Activated CD8-positive, alpha-beta memory T cell treated with anti-CD3 and anti-CD28 coated beads for 36 hours (primary cell): ENCODE results near the gene FAM163A. TPM values are rescaled to one million over a fixed set of nuclear protein-coding genes. Genes with fewer than 3 reads are reported as not detected.
"Not testable (repeated sequence)": the region's sequence is repeated elsewhere in the genome, so short reads cannot be mapped to it uniquely, and the experiment has no call there.

ENCODE experiments used
- CTCF ChIA-PET: fragments of 350-600 bp; sonication (Branson Sonifier 250); formaldehyde crosslinking; loops from one replicate; lab custom pipeline; 2021; ENCODE audit warnings: antibody characterized with exemption; lab: Charles Lee
- POLR2A ChIA-PET: fragments of 350-600 bp; sonication (Branson Sonifier 250); formaldehyde crosslinking; loops from one replicate; lab custom pipeline; 2021; ENCODE audit warnings: antibody characterized with exemption; lab: Charles Lee
- total RNA-seq, 2 experiments: library from RNA; stranded (reverse); gene quantifications; one replicate each; pipeline ENCODE4 v1.2.3, GENCODE V29; 2021

FAM163A gene
- not detected for total RNA-seq

- ChIA-PET POLR2A (no interaction called here), CTCF (no interaction called here)
Measured at GRCh38 chr1:179742717-179743678, at the start of gene FAM163A. Gene FAM163A (plus strand): TSS chr1:179743291. CDS start chr1:179813098, 69,807 bp downstream.

GRCh38 chr1:179694530-179694929 lies 48.6 kb upstream of the FAM163A start:
- CTCF ChIA-PET: interaction anchor here (1.0 kb wide), 1 partner anchor 120 kb away, joined by 3 read pairs; no protein-coding TSS in a partner anchor

GRCh38 chr1:179702946-179703539 lies 40.0 kb upstream of the FAM163A start:
- POLR2A ChIA-PET: no interaction called here
- CTCF ChIA-PET: interaction anchor here (1.1 to 5.1 kb wide), 2 partner anchors 108 to 112 kb away, joined by 3 to 74 read pairs; no protein-coding TSS in a partner anchor

More at GRCh38 chr1:179694530-179694929, 48.6 kb upstream of the FAM163A start:
- POLR2A ChIA-PET: not testable (repeated sequence)

- CTCF ChIA-PET: interaction anchor here (0.7 to 5.1 kb wide), 8 partner anchors 86 to 117 kb away, joined by 3 to 74 read pairs (median 4); no protein-coding TSS in a partner anchor
- POLR2A ChIA-PET: no interaction called here
Measured at GRCh38 chr1:179706339-179706941, 36.7 kb upstream of the FAM163A start.

GRCh38 chr1:179707406-179707805 lies 35.7 kb upstream of the FAM163A start:
- CTCF ChIA-PET: interaction anchor here (1.7 to 5.1 kb wide), 3 partner anchors 103 to 112 kb away, joined by 6 to 74 read pairs (median 17); no protein-coding TSS in a partner anchor
- POLR2A ChIA-PET: no interaction called here

GRCh38 chr1:179708434-179709195 lies 34.5 kb upstream of the FAM163A start:
- CTCF ChIA-PET: interaction anchor here (1.6 to 3.3 kb wide), 2 partner anchors 102 to 106 kb away, joined by 6 to 21 read pairs; no protein-coding TSS in a partner anchor
- POLR2A ChIA-PET: interaction anchor here (0.6 kb wide), 1 partner anchor 676 kb away, joined by 3 read pairs; no protein-coding TSS in a partner anchor

- ChIA-PET CTCF (interaction anchor here (1.6 to 3.3 kb wide), 2 partner anchors 101 to 105 kb away, joined by 6 to 21 read pairs; no protein-coding TSS in a partner anchor), POLR2A (no interaction called here)
Measured at GRCh38 chr1:179709841-179710329, 33.2 kb upstream of the FAM163A start.

- ChIA-PET POLR2A (no interaction called here), CTCF (no interaction called here)
Measured at GRCh38 chr1:179714159-179714558, 28.9 kb upstream of the FAM163A start.

GRCh38 chr1:179714623-179715022 lies 28.5 kb upstream of the FAM163A start:
- ChIA-PET CTCF (no interaction called here), POLR2A (no interaction called here)

- CTCF ChIA-PET: no interaction called here
Measured at GRCh38 chr1:179719272-179719671, 23.8 kb upstream of the FAM163A start.

GRCh38 chr1:179728271-179728670 lies 14.8 kb upstream of the FAM163A start:
- ChIA-PET POLR2A (no interaction called here), CTCF (interaction anchor here (2.0 kb wide), 1 partner anchor 83 kb away, joined by 4 read pairs; no protein-coding TSS in a partner anchor)

More at GRCh38 chr1:179719272-179719671, 23.8 kb upstream of the FAM163A start:
- POLR2A ChIA-PET: no interaction called here

- POLR2A ChIA-PET: no interaction called here
Measured at GRCh38 chr1:179729881-179730280, 13.2 kb upstream of the FAM163A start.

GRCh38 chr1:179731643-179732042 lies 11.4 kb upstream of the FAM163A start:
- CTCF ChIA-PET: no interaction called here
- POLR2A ChIA-PET: no interaction called here

More at GRCh38 chr1:179729881-179730280, 13.2 kb upstream of the FAM163A start:
- CTCF ChIA-PET: no interaction called here

GRCh38 chr1:179742291-179742690 lies 800 bp upstream of the FAM163A start:
- CTCF ChIA-PET: no interaction called here
- POLR2A ChIA-PET: no interaction called here

- ChIA-PET CTCF (no interaction called here), POLR2A (no interaction called here)
Measured at GRCh38 chr1:179743679-179744400, 749 bp downstream of the FAM163A start.

GRCh38 chr1:179744401-179745130 lies 1.5 kb downstream of the FAM163A start:
- ChIA-PET CTCF (no interaction called here), POLR2A (no interaction called here)

GRCh38 chr1:179745131-179745611 lies 2.1 kb downstream of the FAM163A start:
- ChIA-PET CTCF (no interaction called here), POLR2A (no interaction called here)
